Measurements from ENCODE around the gene RMDN2.

Gene RMDN2

GRCh38 chr2:37966326-37966725, 41.2 kb downstream of the RMDN2 start:
- H3K4me3 ChIP-seq (ENCODE audit: low read depth, low read length): no peak overlapping the region
- TF ChIP-seq CTCF (IDR thresholded peaks at IDR 0.05; ENCODE audit: borderline replicate concordance, insufficient read depth, low read depth, low read length): no peak

- H3K4me3 ChIP-seq (ENCODE audit: low read depth, low read length): no peak overlapping the region
- TF ChIP-seq CTCF (IDR thresholded peaks at IDR 0.05; ENCODE audit: borderline replicate concordance, insufficient read depth, low read depth, low read length): no peak
Observed at GRCh38 chr2:37969731-37970130, 44.6 kb downstream of the RMDN2 start.

GRCh38 chr2:37971971-37972370, 46.9 kb downstream of the RMDN2 start:
- H3K4me3 ChIP-seq (ENCODE audit: low read depth, low read length): no peak overlapping the region

GRCh38 chr2:37973615-37974353, 48.7 kb downstream of the RMDN2 start:
- TF ChIP-seq CTCF (IDR thresholded peaks at IDR 0.05; ENCODE audit: borderline replicate concordance, insufficient read depth, low read depth, low read length): no peak
- H3K4me3 ChIP-seq (ENCODE audit: low read depth, low read length): no peak overlapping the region

More at GRCh38 chr2:37971971-37972370, 46.9 kb downstream of the RMDN2 start:
- no peak for TF ChIP-seq CTCF (IDR thresholded peaks at IDR 0.05; ENCODE audit: borderline replicate concordance, insufficient read depth, low read depth, low read length)

- no peak for TF ChIP-seq CTCF (IDR thresholded peaks at IDR 0.05; ENCODE audit: borderline replicate concordance, insufficient read depth, low read depth, low read length)
- H3K4me3 ChIP-seq (ENCODE audit: low read depth, low read length): no peak overlapping the region
Observed at GRCh38 chr2:37975808-37976207, 50.7 kb downstream of the RMDN2 start.

GRCh38 chr2:37976411-37976810, 51.3 kb downstream of the RMDN2 start:
- TF ChIP-seq CTCF (IDR thresholded peaks at IDR 0.05; ENCODE audit: borderline replicate concordance, insufficient read depth, low read depth, low read length): no peak
- no peak overlapping the region for H3K4me3 ChIP-seq (ENCODE audit: low read depth, low read length)

GRCh38 chr2:37982147-37982582, 57.1 kb downstream of the RMDN2 start:
- no peak overlapping the region for H3K4me3 ChIP-seq (ENCODE audit: low read depth, low read length)
- TF ChIP-seq CTCF (IDR thresholded peaks at IDR 0.05; ENCODE audit: borderline replicate concordance, insufficient read depth, low read depth, low read length): peak; percentile 71
